SK-N-SH (cell line): ENCODE measurements around the gene FHL2. TPM values are rescaled to one million over a fixed set of nuclear protein-coding genes. Genes with fewer than 3 reads are reported as not detected.

Source experiments
- CTCF ChIA-PET: fragments of 300-600, 350-600 bp; formaldehyde crosslinking; extraction: SDS; loops from one replicate; lab custom pipeline; 2021; lab: Yijun Ruan, JAX
- POLR2A ChIA-PET: fragments of 350-600 bp; sonication (Branson Sonifier 250); formaldehyde crosslinking; extraction: SDS; loops from one replicate; lab custom pipeline; 2020; ENCODE audit warnings: antibody characterized with exemption, inconsistent platforms; lab: Yijun Ruan, JAX
- DNase-seq: peaks from one replicate; pipeline ENCODE4 v3.0.0; 2012
- H2AFZ ChIP-seq: fragments of 200-600 bp; sonication (generic); 2 replicates; pipeline ENCODE4 v1.8.1; 2016; ENCODE audit warnings: antibody characterized with exemption, mild to moderate bottlenecking, low read depth
- H3F3A ChIP-seq: fragments of 200-600 bp; sonication (generic); replicated peaks from 2 replicates; pipeline ENCODE3; 2016; ENCODE audit warnings: antibody characterized with exemption, mild to moderate bottlenecking; ENCODE audit not compliant: insufficient read depth
- H3K27ac ChIP-seq, 2 experiments: fragments of 200-500 bp in 1 of 2; fragments of 200-600 bp in 1 of 2; sonication (Bioruptor generic) in 1 of 2; sonication (generic), shearing (Covaris generic) in 1 of 2; 2 replicates each; pipeline versions ENCODE4 v1.5.1 to v1.6.1; 2014 to 2016; ENCODE audit warnings: low read depth in 2 of 2, inconsistent platforms in 1 of 2, low read length in 1 of 2, mild to moderate bottlenecking in 1 of 2, mixed read lengths in 1 of 2
- H3K27me3 ChIP-seq: fragments of 200-600 bp; sonication (generic), shearing (Covaris generic); 2 replicates; pipeline ENCODE4 v1.6.1; 2016; ENCODE audit warnings: mixed run types; ENCODE audit not compliant: insufficient read depth
- H3K36me3 ChIP-seq, 2 experiments: fragments of 200-500 bp in 1 of 2; fragments of 200-600 bp in 1 of 2; sonication (Bioruptor generic) in 1 of 2; sonication (generic) in 1 of 2; replicated peaks in 1 of 2; 2 replicates each; pipeline versions ENCODE3 to v1.5.1; 2014 to 2016; ENCODE audit warnings: low read length in 1 of 2, mild to moderate bottlenecking in 1 of 2; ENCODE audit not compliant: insufficient read depth in 2 of 2, control insufficient read depth in 1 of 2
- H3K4me1 ChIP-seq, 2 experiments: fragments of 200-500 bp in 1 of 2; fragments of 200-600 bp in 1 of 2; sonication (Bioruptor generic) in 1 of 2; sonication (generic), shearing (Covaris generic) in 1 of 2; 2 replicates each; pipeline versions ENCODE4 v1.5.1 to v1.6.1; 2014 to 2016; ENCODE audit warnings: low read depth in 1 of 2, low read length in 1 of 2, mixed run types in 1 of 2; ENCODE audit not compliant: insufficient read depth in 2 of 2, control insufficient read depth in 1 of 2
- H3K4me2 ChIP-seq: fragments of 200-600 bp; sonication (generic), shearing (Covaris generic); 2 replicates; pipeline ENCODE4 v1.6.1; 2017; ENCODE audit warnings: mixed run types
- H3K4me3 ChIP-seq, 2 experiments: fragments of 200-500 bp in 1 of 2; fragments of 200-600 bp in 1 of 2; sonication (Bioruptor generic) in 1 of 2; sonication (generic), shearing (Covaris generic) in 1 of 2; 2 replicates each; pipeline versions ENCODE4 v1.5.1 to v1.8.1; 2014 to 2016; ENCODE audit warnings: low read depth in 2 of 2, inconsistent platforms in 1 of 2, low read length in 1 of 2, mild to moderate bottlenecking in 1 of 2, mixed read lengths in 1 of 2, moderate library complexity in 1 of 2
- H3K79me2 ChIP-seq: fragments of 200-600 bp; sonication (generic); 2 replicates; pipeline ENCODE4 v1.8.1; 2017; ENCODE audit warnings: mild to moderate bottlenecking; ENCODE audit not compliant: insufficient read depth
- H3K9ac ChIP-seq: fragments of 200-600 bp; sonication (generic); 2 replicates; pipeline ENCODE4 v1.6.1; 2017; ENCODE audit warnings: mixed run types
- H3K9me2 ChIP-seq: fragments of 200-600 bp; sonication (generic); 2 replicates; pipeline ENCODE4 v1.6.1; 2017; ENCODE audit warnings: mixed run types
- H3K9me3 ChIP-seq: fragments of 200-600 bp; sonication (generic); 2 replicates; pipeline ENCODE4 v1.6.1; 2017; ENCODE audit warnings: mixed run types, mild to moderate bottlenecking, moderate library complexity
- H4K20me1 ChIP-seq: fragments of 200-600 bp; sonication (generic); 2 replicates; pipeline ENCODE4 v1.6.1; 2017; ENCODE audit warnings: mild to moderate bottlenecking, mixed run types; ENCODE audit not compliant: insufficient read depth
- ELF1 ChIP-seq: IDR thresholded peaks from 2 replicates; pipeline ENCODE4 v1.4.0; 2012
- EP300 ChIP-seq, 2 experiments: IDR thresholded peaks; 2 replicates each; pipeline versions ENCODE4 v1.4.0 to v1.6.1; 2012; ENCODE audit warnings: borderline replicate concordance in 1 of 2, low read depth in 1 of 2, low read length in 1 of 2
- FOXM1 ChIP-seq: IDR thresholded peaks from 2 replicates; pipeline ENCODE4 v1.4.0; 2012; ENCODE audit warnings: low read depth, mild to moderate bottlenecking
- MXI1 ChIP-seq: IDR thresholded peaks from 2 replicates; pipeline ENCODE4 v1.6.1; 2012; ENCODE audit warnings: mild to moderate bottlenecking, low read depth, low read length, improper control_type of control experiment
- NFIC ChIP-seq: IDR thresholded peaks from 2 replicates; pipeline ENCODE4 v1.4.0; 2012; ENCODE audit warnings: borderline replicate concordance
- NRF1 ChIP-seq: IDR thresholded peaks from 2 replicates; pipeline ENCODE4 v1.6.1; 2012; ENCODE audit warnings: low read depth, mild to moderate bottlenecking, low read length
- POLR2AphosphoS5 ChIP-seq: IDR thresholded peaks from 2 replicates; pipeline ENCODE4 v1.6.1; 2012; ENCODE audit warnings: low read depth, low read length
- TAF1 ChIP-seq: IDR thresholded peaks from 2 replicates; pipeline ENCODE4 v1.6.1; 2012; ENCODE audit warnings: low read depth, mild to moderate bottlenecking, low read length, moderate library complexity, borderline replicate concordance
- YY1 ChIP-seq: IDR thresholded peaks from 2 replicates; pipeline ENCODE4 v1.4.0; 2012; ENCODE audit warnings: low read depth, mild to moderate bottlenecking
- WGBS: methylation state at CpG from one replicate; pipeline ENCODE4 v1.1.6; 2017; ENCODE audit warnings: low lambda C conversion rate; 5-methylcytosine and 5-hydroxymethylcytosine counted together
- polyA plus RNA-seq, 3 experiments: library from polyadenylated mRNA; depleted of rRNA; stranded (reverse); fragments of >200 nt; gene quantifications; 2 replicates each; pipeline ENCODE4 v1.2.3, GENCODE V29; 2012
- TF ChIP-seq, protein P1 (sequence below): IDR thresholded peaks from 2 replicates; pipeline ENCODE4 v1.6.1; 2012; ENCODE audit warnings: mild to moderate bottlenecking, low read depth, low read length, moderate library complexity
- TF ChIP-seq, protein P2 (sequence below): fragments of 150-350 bp; IDR thresholded peaks from 2 replicates; pipeline ENCODE4 v1.6.1; 2017; ENCODE audit warnings: antibody characterized with exemption, low read length, low read depth, borderline replicate concordance
- TF ChIP-seq, protein P3 (sequence below): fragments of 200-600 bp; sonication (generic); IDR thresholded peaks from 2 replicates; pipeline ENCODE4 v1.6.1; 2017; ENCODE audit warnings: antibody characterized with exemption, mild to moderate bottlenecking, moderate library complexity
- TF ChIP-seq, protein P4 (sequence below): IDR thresholded peaks from 2 replicates; pipeline ENCODE4 v1.4.0; 2012; ENCODE audit warnings: low read depth, borderline replicate concordance
- TF ChIP-seq, protein P5 (sequence below): IDR thresholded peaks from 2 replicates; pipeline ENCODE4; 2012
- TF ChIP-seq, protein P6 (sequence below): fragments of 150-350 bp; IDR thresholded peaks from 2 replicates; pipeline ENCODE4 v1.6.1; 2016; ENCODE audit warnings: mild to moderate bottlenecking, low read depth, low read length

FHL2 gene
- polyA plus RNA-seq, 1 of the 3 experiments (the other 2 are of a cell fraction), result 31.7 TPM

DNA sequence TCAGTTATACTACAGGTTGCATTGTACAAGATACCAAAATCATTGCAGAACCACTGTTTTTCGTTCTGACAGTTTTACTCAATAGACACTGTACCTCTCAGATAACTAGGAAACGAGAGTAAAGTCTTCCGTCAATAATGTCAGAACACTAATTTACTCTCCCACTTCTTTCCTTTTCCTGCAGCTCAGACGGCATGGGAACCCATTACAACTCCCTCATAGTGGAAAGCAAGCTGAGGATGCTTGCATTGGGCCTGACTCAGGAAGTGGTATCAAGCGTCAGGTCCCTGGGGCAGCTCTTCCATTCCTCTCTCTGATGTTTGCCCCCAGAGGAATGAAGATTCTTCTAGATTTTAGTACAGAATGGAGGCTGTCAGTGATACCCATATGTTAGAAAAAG is 23.9 kb upstream of the FHL2 start (continued):
- TF ChIP-seq, protein P1, sequence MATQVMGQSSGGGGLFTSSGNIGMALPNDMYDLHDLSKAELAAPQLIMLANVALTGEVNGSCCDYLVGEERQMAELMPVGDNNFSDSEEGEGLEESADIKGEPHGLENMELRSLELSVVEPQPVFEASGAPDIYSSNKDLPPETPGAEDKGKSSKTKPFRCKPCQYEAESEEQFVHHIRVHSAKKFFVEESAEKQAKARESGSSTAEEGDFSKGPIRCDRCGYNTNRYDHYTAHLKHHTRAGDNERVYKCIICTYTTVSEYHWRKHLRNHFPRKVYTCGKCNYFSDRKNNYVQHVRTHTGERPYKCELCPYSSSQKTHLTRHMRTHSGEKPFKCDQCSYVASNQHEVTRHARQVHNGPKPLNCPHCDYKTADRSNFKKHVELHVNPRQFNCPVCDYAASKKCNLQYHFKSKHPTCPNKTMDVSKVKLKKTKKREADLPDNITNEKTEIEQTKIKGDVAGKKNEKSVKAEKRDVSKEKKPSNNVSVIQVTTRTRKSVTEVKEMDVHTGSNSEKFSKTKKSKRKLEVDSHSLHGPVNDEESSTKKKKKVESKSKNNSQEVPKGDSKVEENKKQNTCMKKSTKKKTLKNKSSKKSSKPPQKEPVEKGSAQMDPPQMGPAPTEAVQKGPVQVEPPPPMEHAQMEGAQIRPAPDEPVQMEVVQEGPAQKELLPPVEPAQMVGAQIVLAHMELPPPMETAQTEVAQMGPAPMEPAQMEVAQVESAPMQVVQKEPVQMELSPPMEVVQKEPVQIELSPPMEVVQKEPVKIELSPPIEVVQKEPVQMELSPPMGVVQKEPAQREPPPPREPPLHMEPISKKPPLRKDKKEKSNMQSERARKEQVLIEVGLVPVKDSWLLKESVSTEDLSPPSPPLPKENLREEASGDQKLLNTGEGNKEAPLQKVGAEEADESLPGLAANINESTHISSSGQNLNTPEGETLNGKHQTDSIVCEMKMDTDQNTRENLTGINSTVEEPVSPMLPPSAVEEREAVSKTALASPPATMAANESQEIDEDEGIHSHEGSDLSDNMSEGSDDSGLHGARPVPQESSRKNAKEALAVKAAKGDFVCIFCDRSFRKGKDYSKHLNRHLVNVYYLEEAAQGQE, result no peak
- TF ChIP-seq YY1, result no peak
- TF ChIP-seq NFIC, result no peak
- TF ChIP-seq, protein P2, sequence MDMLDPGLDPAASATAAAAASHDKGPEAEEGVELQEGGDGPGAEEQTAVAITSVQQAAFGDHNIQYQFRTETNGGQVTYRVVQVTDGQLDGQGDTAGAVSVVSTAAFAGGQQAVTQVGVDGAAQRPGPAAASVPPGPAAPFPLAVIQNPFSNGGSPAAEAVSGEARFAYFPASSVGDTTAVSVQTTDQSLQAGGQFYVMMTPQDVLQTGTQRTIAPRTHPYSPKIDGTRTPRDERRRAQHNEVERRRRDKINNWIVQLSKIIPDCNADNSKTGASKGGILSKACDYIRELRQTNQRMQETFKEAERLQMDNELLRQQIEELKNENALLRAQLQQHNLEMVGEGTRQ, result no peak
- TF ChIP-seq, protein P3, sequence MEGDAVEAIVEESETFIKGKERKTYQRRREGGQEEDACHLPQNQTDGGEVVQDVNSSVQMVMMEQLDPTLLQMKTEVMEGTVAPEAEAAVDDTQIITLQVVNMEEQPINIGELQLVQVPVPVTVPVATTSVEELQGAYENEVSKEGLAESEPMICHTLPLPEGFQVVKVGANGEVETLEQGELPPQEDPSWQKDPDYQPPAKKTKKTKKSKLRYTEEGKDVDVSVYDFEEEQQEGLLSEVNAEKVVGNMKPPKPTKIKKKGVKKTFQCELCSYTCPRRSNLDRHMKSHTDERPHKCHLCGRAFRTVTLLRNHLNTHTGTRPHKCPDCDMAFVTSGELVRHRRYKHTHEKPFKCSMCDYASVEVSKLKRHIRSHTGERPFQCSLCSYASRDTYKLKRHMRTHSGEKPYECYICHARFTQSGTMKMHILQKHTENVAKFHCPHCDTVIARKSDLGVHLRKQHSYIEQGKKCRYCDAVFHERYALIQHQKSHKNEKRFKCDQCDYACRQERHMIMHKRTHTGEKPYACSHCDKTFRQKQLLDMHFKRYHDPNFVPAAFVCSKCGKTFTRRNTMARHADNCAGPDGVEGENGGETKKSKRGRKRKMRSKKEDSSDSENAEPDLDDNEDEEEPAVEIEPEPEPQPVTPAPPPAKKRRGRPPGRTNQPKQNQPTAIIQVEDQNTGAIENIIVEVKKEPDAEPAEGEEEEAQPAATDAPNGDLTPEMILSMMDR, result no peak
- TF ChIP-seq, all 33 proteins: peak for 0

DNA sequence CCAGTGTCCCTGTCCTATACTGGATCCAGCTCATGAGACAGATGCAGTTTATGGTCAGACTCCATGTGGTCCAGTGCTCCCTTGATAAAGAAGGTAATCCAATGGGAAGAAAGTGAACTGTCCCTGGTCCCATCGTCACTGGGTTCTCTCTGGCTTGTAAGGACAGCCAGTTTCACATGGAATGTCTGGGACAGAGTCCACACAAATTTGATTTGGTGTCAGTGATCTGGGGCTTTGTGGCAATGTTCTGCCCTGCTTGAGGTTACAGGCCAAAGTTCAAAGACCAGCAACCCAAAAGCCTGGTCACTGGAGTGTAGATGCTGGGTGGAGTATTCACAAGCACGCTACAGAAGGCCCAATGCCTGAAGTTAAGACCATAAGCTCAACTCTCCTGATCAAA is 22.2 kb upstream of the FHL2 start:
- no peaks in the 10 kb centered on the region; the same call in 1 of the 2 replicates for H3K27me3 ChIP-seq
- H2AFZ ChIP-seq, result no peak overlapping the region
- H3F3A ChIP-seq, result no peaks in the 10 kb centered on the region
- no peaks in the 10 kb centered on the region for H4K20me1 ChIP-seq
- H3K4me2 ChIP-seq, result no peak overlapping the region
- POLR2A ChIA-PET, result no interaction called here
- CTCF ChIA-PET, result interaction anchor here (1.1 to 1.9 kb wide), 5 partner anchors 11 to 100 kb away, joined by 3 to 6 read pairs (median 4); no protein-coding TSS in a partner anchor
- H3K4me1 ChIP-seq, result no peaks in the 10 kb centered on the region; a peak in 1 of 4 replicates
- H3K9me3 ChIP-seq, result no peaks in the 10 kb centered on the region
- H3K9ac ChIP-seq, result no peak overlapping the region
- no peak for DNase-seq
- H3K27ac ChIP-seq, result no peak overlapping the region
- no peaks in the 10 kb centered on the region for H3K36me3 ChIP-seq
- H3K79me2 ChIP-seq, result no peaks in the 10 kb centered on the region
- WGBS, result 42% methylated on average over 2 of the region's 2 CpGs
- H3K4me3 ChIP-seq, result no peak overlapping the region
- no peaks in the 10 kb centered on the region for H3K9me2 ChIP-seq
- no peak for TF ChIP-seq POLR2AphosphoS5
- no peak for TF ChIP-seq NRF1
- TF ChIP-seq FOXM1, result no peak
- no peak for TF ChIP-seq TAF1
- TF ChIP-seq, protein P4, sequence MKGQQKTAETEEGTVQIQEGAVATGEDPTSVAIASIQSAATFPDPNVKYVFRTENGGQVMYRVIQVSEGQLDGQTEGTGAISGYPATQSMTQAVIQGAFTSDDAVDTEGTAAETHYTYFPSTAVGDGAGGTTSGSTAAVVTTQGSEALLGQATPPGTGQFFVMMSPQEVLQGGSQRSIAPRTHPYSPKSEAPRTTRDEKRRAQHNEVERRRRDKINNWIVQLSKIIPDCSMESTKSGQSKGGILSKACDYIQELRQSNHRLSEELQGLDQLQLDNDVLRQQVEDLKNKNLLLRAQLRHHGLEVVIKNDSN, result no peak
- TF ChIP-seq, protein P1, result no peak
- TF ChIP-seq, protein P5, sequence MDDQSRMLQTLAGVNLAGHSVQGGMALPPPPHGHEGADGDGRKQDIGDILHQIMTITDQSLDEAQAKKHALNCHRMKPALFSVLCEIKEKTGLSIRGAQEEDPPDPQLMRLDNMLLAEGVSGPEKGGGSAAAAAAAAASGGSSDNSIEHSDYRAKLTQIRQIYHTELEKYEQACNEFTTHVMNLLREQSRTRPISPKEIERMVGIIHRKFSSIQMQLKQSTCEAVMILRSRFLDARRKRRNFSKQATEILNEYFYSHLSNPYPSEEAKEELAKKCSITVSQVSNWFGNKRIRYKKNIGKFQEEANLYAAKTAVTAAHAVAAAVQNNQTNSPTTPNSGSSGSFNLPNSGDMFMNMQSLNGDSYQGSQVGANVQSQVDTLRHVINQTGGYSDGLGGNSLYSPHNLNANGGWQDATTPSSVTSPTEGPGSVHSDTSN, result no peak
- no peak for TF ChIP-seq MXI1
- no peak for TF ChIP-seq EP300 (IDR thresholded peaks at IDR 0.05; ENCODE audit: borderline replicate concordance in 1 of 2, low read depth in 1 of 2, low read length in 1 of 2)
- TF ChIP-seq, protein P2, result no peak
- TF ChIP-seq ELF1, result no peak
- TF ChIP-seq, protein P6, sequence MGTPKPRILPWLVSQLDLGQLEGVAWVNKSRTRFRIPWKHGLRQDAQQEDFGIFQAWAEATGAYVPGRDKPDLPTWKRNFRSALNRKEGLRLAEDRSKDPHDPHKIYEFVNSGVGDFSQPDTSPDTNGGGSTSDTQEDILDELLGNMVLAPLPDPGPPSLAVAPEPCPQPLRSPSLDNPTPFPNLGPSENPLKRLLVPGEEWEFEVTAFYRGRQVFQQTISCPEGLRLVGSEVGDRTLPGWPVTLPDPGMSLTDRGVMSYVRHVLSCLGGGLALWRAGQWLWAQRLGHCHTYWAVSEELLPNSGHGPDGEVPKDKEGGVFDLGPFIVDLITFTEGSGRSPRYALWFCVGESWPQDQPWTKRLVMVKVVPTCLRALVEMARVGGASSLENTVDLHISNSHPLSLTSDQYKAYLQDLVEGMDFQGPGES, result no peak
